Measurements from ENCODE around the gene ARHGEF7.

DNA sequence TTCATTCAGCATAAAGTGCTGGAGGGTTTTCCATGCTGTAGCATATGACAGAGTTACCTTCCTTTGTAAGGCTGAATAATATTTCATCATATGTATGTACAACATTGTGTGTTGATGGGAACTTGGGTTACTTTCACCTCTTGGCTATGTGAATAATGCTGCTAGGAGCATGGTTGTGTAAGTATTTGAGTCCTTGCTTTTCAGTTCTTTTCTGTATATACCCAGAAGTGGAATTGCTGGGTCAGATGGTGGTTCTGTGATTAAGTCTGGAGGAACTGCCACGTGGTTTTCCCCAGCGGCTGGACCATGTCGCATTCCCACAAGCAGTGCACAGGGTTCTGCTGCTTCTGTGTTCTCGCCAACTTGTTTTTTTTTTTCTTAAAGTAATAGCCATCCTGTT is 104.2 kb downstream of the ARHGEF7 start:
- TF ChIP-seq, protein P1, sequence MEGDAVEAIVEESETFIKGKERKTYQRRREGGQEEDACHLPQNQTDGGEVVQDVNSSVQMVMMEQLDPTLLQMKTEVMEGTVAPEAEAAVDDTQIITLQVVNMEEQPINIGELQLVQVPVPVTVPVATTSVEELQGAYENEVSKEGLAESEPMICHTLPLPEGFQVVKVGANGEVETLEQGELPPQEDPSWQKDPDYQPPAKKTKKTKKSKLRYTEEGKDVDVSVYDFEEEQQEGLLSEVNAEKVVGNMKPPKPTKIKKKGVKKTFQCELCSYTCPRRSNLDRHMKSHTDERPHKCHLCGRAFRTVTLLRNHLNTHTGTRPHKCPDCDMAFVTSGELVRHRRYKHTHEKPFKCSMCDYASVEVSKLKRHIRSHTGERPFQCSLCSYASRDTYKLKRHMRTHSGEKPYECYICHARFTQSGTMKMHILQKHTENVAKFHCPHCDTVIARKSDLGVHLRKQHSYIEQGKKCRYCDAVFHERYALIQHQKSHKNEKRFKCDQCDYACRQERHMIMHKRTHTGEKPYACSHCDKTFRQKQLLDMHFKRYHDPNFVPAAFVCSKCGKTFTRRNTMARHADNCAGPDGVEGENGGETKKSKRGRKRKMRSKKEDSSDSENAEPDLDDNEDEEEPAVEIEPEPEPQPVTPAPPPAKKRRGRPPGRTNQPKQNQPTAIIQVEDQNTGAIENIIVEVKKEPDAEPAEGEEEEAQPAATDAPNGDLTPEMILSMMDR (IDR thresholded peaks at IDR 0.05 in 2 of 3, conservative IDR thresholded peaks at IDR 0.05 in 1 of 3; ENCODE audit: borderline replicate concordance in 1 of 3, insufficient read depth in 1 of 3, low read depth in 2 of 3, low read length in 2 of 3), result no peak
- TF ChIP-seq EZH2 (IDR thresholded peaks at IDR 0.05), result no peak
